A673 (cell line): ENCODE data around the gene MAB21L2. TPM values are rescaled to one million over a fixed set of nuclear protein-coding genes. Genes with fewer than 3 reads are reported as not detected.

Experiments used
- BruUV-seq: library from RNA; stranded (reverse); fragments of 400-500 nt; replicated peaks from 2 replicates; lab custom pipeline; 2021; lab: Mats Ljungman, UMichigan
- CTCF ChIA-PET: fragments of 300-600 bp; sonication (Branson Sonifier 250); formaldehyde crosslinking; loops from one replicate; lab custom pipeline; 2022; ENCODE audit warnings: antibody characterized with exemption; lab: Charles Lee
- POLR2A ChIA-PET: fragments of 300-600 bp; sonication (Branson Sonifier 250); formaldehyde crosslinking; loops from one replicate; lab custom pipeline; 2022; ENCODE audit warnings: antibody characterized with exemption; ENCODE audit not compliant: low non-redundant PET; lab: Charles Lee
- DNase-seq: peaks from one replicate; pipeline ENCODE4 v3.0.0-alpha.2; 2015; ENCODE audit warnings: low spot score
- H3K27ac ChIP-seq: fragments of 200-600 bp; sonication (generic); 2 replicates; pipeline ENCODE4 v1.5.1; 2016; ENCODE audit warnings: mixed run types, low read depth, mild to moderate bottlenecking, mixed read lengths, antibody characterized with exemption, low read length; ENCODE audit not compliant: poor library complexity, severe bottlenecking
- H3K27me3 ChIP-seq: fragments of 200-600 bp; sonication (generic); replicated peaks from 2 replicates; pipeline ENCODE4 v1.6.1; 2017; ENCODE audit warnings: mixed run types, low read depth, mild to moderate bottlenecking, mixed read lengths, antibody characterized with exemption, low read length; ENCODE audit not compliant: insufficient read depth, poor library complexity
- H3K36me3 ChIP-seq: fragments of 200-600 bp; sonication (generic); 2 replicates; pipeline ENCODE4 v1.6.1; 2016; ENCODE audit warnings: mixed run types, mild to moderate bottlenecking, mixed read lengths, antibody characterized with exemption, low read length; ENCODE audit not compliant: insufficient read depth, poor library complexity, severe bottlenecking
- H3K4me1 ChIP-seq: fragments of 200-600 bp; sonication (generic); 2 replicates; pipeline ENCODE4 v1.6.1; 2017; ENCODE audit warnings: mixed run types, mild to moderate bottlenecking, mixed read lengths, antibody characterized with exemption, low read length; ENCODE audit not compliant: insufficient read depth, poor library complexity, severe bottlenecking
- H3K4me3 ChIP-seq: fragments of 200-600 bp; sonication (generic); 2 replicates; pipeline ENCODE4 v1.5.1; 2016; ENCODE audit warnings: low read depth, mixed run types, mild to moderate bottlenecking, mixed read lengths, low read length; ENCODE audit not compliant: poor library complexity, severe bottlenecking
- H3K9me3 ChIP-seq: fragments of 200-600 bp; sonication (generic); 2 replicates; pipeline ENCODE4 v1.6.1; 2016; ENCODE audit warnings: mixed run types, low read depth, mild to moderate bottlenecking, mixed read lengths, antibody characterized with exemption, low read length; ENCODE audit not compliant: poor library complexity, severe bottlenecking
- EZH2 ChIP-seq: fragments of 200-600 bp; sonication (generic); IDR thresholded peaks from 2 replicates; pipeline ENCODE4 v1.6.1; 2017; ENCODE audit warnings: borderline replicate concordance, low read depth, mild to moderate bottlenecking, mixed read lengths, antibody characterized with exemption, low read length; ENCODE audit not compliant: poor library complexity, severe bottlenecking
- intact Hi-C: fragments of 100-400 bp; cut with micrococcal nuclease; formaldehyde crosslinking; loops from one replicate; pipeline ENCODE4 v1.10.0; 2022; ENCODE audit not compliant: unreplicated experiment
- total RNA-seq: library from RNA; stranded (reverse); gene quantifications from 2 replicates; pipeline ENCODE4 v1.2.3, GENCODE V29; 2021
- TF ChIP-seq, protein P1 (sequence below): fragments of 300-800, 200-600 bp; sonication (generic); conservative IDR thresholded peaks from 2 replicates; pipeline ENCODE4 v1.5.1; 2017; ENCODE audit warnings: low read depth, mild to moderate bottlenecking, antibody characterized with exemption, low read length, moderate library complexity, mixed read lengths

The MAB21L2 gene
- total RNA-seq, 1 experiment from 2014 or later: not detected

DNA sequence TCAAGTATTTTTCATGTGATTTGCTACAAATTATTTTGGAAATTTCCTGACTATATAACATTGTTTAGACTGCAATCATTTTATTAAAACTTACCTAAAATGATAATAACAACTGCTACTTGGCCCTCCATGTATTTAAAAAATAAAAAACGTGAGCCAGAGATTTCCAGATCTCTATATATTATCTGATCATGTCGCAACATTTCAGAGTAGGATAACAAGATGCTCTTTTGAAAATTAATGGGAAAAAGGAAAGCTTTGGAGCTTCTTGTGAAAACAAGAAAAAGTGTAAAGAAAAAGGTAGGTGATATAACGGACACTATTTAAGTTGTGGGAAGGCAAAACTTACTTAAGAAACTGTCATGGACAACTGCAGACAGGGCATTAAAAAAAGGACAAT is 14.9 kb upstream of the MAB21L2 start:
- Histone ChIP-seq H3K36me3 (no peaks in the 10 kb centered on the region), H3K4me3 (no peak overlapping the region), H3K9me3 (no peaks in the 10 kb centered on the region), H3K4me1 (no peaks in the 10 kb centered on the region), H3K27me3 (no peaks in the 10 kb centered on the region), H3K27ac (no peak overlapping the region)
- no peak for DNase-seq
- BruUV-seq: no TSS peak
- CTCF ChIA-PET: no interaction called here
- TF ChIP-seq, protein P1, sequence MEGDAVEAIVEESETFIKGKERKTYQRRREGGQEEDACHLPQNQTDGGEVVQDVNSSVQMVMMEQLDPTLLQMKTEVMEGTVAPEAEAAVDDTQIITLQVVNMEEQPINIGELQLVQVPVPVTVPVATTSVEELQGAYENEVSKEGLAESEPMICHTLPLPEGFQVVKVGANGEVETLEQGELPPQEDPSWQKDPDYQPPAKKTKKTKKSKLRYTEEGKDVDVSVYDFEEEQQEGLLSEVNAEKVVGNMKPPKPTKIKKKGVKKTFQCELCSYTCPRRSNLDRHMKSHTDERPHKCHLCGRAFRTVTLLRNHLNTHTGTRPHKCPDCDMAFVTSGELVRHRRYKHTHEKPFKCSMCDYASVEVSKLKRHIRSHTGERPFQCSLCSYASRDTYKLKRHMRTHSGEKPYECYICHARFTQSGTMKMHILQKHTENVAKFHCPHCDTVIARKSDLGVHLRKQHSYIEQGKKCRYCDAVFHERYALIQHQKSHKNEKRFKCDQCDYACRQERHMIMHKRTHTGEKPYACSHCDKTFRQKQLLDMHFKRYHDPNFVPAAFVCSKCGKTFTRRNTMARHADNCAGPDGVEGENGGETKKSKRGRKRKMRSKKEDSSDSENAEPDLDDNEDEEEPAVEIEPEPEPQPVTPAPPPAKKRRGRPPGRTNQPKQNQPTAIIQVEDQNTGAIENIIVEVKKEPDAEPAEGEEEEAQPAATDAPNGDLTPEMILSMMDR: no peak
- TF ChIP-seq EZH2: no peak
- intact Hi-C loops: no loop called here
- POLR2A ChIA-PET: no interaction called here

DNA sequence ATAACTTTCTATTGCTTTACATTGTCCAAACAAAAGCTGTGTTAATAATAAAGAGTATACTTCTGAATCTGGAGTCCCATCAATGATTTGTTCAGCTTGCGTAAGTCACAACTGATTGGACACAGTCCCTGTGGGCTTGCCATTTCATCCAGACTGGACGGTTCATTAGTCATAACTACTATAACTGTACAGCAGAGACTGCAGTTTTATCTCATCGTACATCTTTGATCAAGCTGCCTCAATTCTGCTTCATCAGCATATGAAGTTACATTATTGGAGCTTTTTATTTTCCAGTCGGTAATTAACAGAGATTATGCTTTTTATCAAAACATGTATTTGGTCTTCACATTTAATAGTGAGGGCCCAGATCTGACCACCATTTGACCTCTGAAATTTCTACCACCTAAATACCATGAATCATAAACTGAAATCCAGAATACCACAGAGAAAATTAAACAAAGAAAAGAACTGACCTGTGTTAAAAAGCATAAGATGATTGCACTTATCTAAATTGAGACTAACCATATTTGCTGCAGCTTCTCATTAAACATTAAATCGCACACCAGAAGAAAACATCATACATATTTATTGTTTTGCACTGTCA is 12.5 kb upstream of the MAB21L2 start:
- H3K9me3 ChIP-seq: no peaks in the 10 kb centered on the region
- ChIA-PET CTCF (no interaction called here), POLR2A (no interaction called here)
- no peak overlapping the region for H3K4me3 ChIP-seq
- no peaks in the 10 kb centered on the region for H3K4me1 ChIP-seq
- H3K27me3 ChIP-seq: no peaks in the 10 kb centered on the region
- TF ChIP-seq, protein P1: no peak
- TF ChIP-seq EZH2: no peak
- intact Hi-C loops: no loop called here
- no TSS peak for BruUV-seq
- no peak for DNase-seq
- no peak overlapping the region for H3K27ac ChIP-seq
- H3K36me3 ChIP-seq: no peaks in the 10 kb centered on the region

DNA sequence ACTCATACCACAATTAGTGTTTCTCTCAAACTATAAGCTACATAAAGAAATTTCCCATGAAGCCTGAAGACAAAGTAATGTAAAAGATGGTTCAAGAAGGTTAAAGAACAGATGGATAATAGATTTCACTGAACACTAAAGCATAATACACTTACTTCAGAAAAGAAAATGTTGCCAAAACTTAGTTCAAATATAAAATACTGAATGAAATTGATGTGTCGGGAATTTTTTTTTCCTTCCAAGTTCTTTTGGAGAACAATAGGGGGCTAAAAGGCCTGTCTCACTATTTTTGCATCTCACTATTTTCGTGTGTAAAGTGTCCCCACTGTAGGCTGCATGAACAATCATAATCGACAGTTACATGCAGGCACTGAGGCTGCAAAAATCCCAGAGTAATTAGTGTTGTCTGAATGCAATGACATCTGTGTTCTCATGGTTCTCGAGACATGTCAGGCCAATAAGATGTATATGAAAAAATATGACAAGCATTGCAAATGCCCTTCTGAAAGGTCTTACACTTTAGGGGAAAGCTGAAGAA is 11.9 kb upstream of the MAB21L2 start:
- no TSS peak for BruUV-seq
- intact Hi-C loops: no loop called here
- TF ChIP-seq EZH2: no peak
- TF ChIP-seq, protein P1: no peak
- Histone ChIP-seq H3K27ac (no peak overlapping the region), H3K9me3 (no peaks in the 10 kb centered on the region), H3K27me3 (no peaks in the 10 kb centered on the region), H3K4me1 (no peaks in the 10 kb centered on the region), H3K36me3 (no peaks in the 10 kb centered on the region), H3K4me3 (no peak overlapping the region)
- POLR2A ChIA-PET: no interaction called here
- no peak for DNase-seq
- CTCF ChIA-PET: no interaction called here
